Measurements from ENCODE around the gene APLP2.

DNA sequence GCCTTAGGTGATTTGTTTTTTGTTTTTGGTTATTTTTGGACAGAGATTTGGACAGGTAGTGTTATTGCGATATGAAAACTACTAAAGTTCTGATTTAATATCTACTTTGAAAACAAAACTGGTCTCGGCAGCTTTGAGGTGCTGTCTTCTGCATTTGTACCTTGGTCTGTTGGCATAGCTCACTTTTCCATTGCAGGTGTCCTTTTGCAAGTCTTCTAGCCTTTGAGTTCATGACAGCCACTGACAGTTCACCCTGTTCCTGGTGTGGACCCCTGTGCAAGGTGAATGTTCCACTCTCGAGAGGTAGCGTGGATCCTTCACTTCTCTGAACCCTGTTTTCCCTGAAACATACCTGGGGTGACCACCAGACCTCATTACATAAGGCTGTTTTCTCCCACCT is 45.0 kb downstream of the APLP2 start:
- no peak for TF ChIP-seq POLR2A (IDR thresholded peaks at IDR 0.05)
- TF ChIP-seq POLR2AphosphoS5 (IDR thresholded peaks at IDR 0.05), result no peak
- TF ChIP-seq, protein P1, sequence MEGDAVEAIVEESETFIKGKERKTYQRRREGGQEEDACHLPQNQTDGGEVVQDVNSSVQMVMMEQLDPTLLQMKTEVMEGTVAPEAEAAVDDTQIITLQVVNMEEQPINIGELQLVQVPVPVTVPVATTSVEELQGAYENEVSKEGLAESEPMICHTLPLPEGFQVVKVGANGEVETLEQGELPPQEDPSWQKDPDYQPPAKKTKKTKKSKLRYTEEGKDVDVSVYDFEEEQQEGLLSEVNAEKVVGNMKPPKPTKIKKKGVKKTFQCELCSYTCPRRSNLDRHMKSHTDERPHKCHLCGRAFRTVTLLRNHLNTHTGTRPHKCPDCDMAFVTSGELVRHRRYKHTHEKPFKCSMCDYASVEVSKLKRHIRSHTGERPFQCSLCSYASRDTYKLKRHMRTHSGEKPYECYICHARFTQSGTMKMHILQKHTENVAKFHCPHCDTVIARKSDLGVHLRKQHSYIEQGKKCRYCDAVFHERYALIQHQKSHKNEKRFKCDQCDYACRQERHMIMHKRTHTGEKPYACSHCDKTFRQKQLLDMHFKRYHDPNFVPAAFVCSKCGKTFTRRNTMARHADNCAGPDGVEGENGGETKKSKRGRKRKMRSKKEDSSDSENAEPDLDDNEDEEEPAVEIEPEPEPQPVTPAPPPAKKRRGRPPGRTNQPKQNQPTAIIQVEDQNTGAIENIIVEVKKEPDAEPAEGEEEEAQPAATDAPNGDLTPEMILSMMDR (IDR thresholded peaks at IDR 0.05), result no peak
- no peak for TF ChIP-seq EP300 (IDR thresholded peaks at IDR 0.05)
